Spleen (tissue), 11 donors: Measurements from ENCODE around the gene CSGALNACT2. TPM values are rescaled to one million over a fixed set of nuclear protein-coding genes. Genes with fewer than 3 reads are reported as not detected.
A peak's percentile ranks its signal among the peaks of the same experiment; 100 is the strongest.

ENCODE experiments used
- DNase-seq: peaks from one replicate; pipeline ENCODE4 v3.0.0-alpha.2; 2020
- H3K27ac ChIP-seq, 8 donors: fragments of 200-600 bp; sonication (generic) in 7 of 8; 1 replicate in 4 of 8; 2 replicates in 4 of 8; pipeline versions ENCODE4 v1.5.0 to v1.8.0; 2016 to 2021; ENCODE audit warnings: inconsistent platforms in 4 of 8, mild to moderate bottlenecking in 4 of 8, moderate library complexity in 1 of 8
- H3K27me3 ChIP-seq, 7 donors: fragments of 200-600 bp; sonication (generic) in 6 of 7; replicated peaks in 1 of 7; 1 replicate in 4 of 7; 2 replicates in 3 of 7; pipeline versions ENCODE4 v1.5.0 to v1.8.0; 2016 to 2021; ENCODE audit warnings: inconsistent platforms in 3 of 7, mild to moderate bottlenecking in 1 of 7
- H3K36me3 ChIP-seq, 6 donors: fragments of 200-600 bp; sonication (generic) in 5 of 6; 1 replicate in 4 of 6; 2 replicates in 2 of 6; pipeline versions ENCODE4 v1.5.0 to v1.8.0; 2016 to 2021; ENCODE audit warnings: inconsistent platforms in 2 of 6
- H3K4me1 ChIP-seq, 6 donors: fragments of 200-600 bp; sonication (generic) in 5 of 6; 1 replicate in 3 of 6; 2 replicates in 3 of 6; pipeline versions ENCODE4 v1.5.0 to v1.8.0; 2016 to 2021; ENCODE audit warnings: inconsistent platforms in 3 of 6
- H3K4me3 ChIP-seq, 8 donors: fragments of 200-600 bp; sonication (generic) in 7 of 8; 1 replicate in 4 of 8; 2 replicates in 4 of 8; pipeline versions ENCODE4 v1.5.0 to v1.8.0; 2016 to 2021; ENCODE audit warnings: inconsistent platforms in 4 of 8, mild to moderate bottlenecking in 4 of 8, moderate library complexity in 2 of 8
- H3K9me3 ChIP-seq, 8 donors: fragments of 200-600 bp; sonication (generic) in 7 of 8; 1 replicate in 4 of 8; 2 replicates in 4 of 8; pipeline versions ENCODE4 v1.5.0 to v1.8.0; 2016 to 2021; ENCODE audit warnings: inconsistent platforms in 4 of 8
- CTCF ChIP-seq, 11 experiments: fragments of 200-600 bp in 7 of 11; fragments of 450-650 bp in 4 of 11; sonication (generic) in 4 of 11; IDR thresholded peaks in 8 of 11; conservative IDR thresholded peaks in 3 of 11; 1 replicate in 7 of 11; 2 replicates in 4 of 11; pipeline versions ENCODE4 v1.4.0 to v1.8.0; 2016 to 2021; ENCODE audit warnings: antibody characterized with exemption in 11 of 11, inconsistent platforms in 4 of 11, mild to moderate bottlenecking in 1 of 11
- POLR2A ChIP-seq, 3 donors: fragments of 450-650 bp; IDR thresholded peaks; one replicate each; pipeline ENCODE4 v1.5.1; 2017; ENCODE audit warnings: antibody characterized with exemption in 3 of 3, mild to moderate bottlenecking in 1 of 3
- POLR2AphosphoS5 ChIP-seq, 3 donors: sonication (generic); formaldehyde crosslinking; IDR thresholded peaks; one replicate each; pipeline ENCODE4 v1.5.1; 2017; ENCODE audit warnings: antibody characterized with exemption in 3 of 3
- WGBS, 5 donors: extraction: QIAGEN DNeasy Blood & Tissue Kit in 3 of 5; methylation state at CpG; one replicate each; pipeline versions ENCODE4 v1.1.5 to v1.1.7; 2013 to 2018; 5-methylcytosine and 5-hydroxymethylcytosine counted together
- intact Hi-C: fragments of 100-400 bp; cut with DNase I; formaldehyde crosslinking; loops from one replicate; pipeline ENCODE4 v1.15.0; 2023; ENCODE audit warnings: low total_unique reads
- polyA plus RNA-seq, 3 donors: library from polyadenylated mRNA; stranded (reverse); fragments of 200-250 nt; gene quantifications; one replicate each; pipeline ENCODE4 v1.2.1, GENCODE V29; 2013
- total RNA-seq, 7 donors: library from RNA; depleted of rRNA in 3 of 7; stranded (reverse); fragments of >200 nt in 3 of 7; fragmentation: NEBNext Ultra II Directional in 4 of 7; extraction: Animal tissue kit (Norgen Biotek cat#: 25700) in 4 of 7; gene quantifications; one replicate each; pipeline versions ENCODE4 v1.1.0 to v1.2.1, GENCODE V29; 2016 to 2021
- donor health status: healthy with polysubstance abuse.
- donor health status: DM: no; HTN: no; CAD: no; lungs with moderate emphysema.
- donor health status: DM: no; HTN: no; CAD: no.
- donor health status: Bipolar disorder and iron deficiency.
- donor health status: healthy.
- donor health status: DM: no; HTN: no; CAD: no.
- donor health status: DM: yes; HTN: yes; CAD: no.

CSGALNACT2 gene
- total and polyA plus RNA-seq, 10 donors: 8.1 to 77.1 (median 34.2) TPM

DNA sequence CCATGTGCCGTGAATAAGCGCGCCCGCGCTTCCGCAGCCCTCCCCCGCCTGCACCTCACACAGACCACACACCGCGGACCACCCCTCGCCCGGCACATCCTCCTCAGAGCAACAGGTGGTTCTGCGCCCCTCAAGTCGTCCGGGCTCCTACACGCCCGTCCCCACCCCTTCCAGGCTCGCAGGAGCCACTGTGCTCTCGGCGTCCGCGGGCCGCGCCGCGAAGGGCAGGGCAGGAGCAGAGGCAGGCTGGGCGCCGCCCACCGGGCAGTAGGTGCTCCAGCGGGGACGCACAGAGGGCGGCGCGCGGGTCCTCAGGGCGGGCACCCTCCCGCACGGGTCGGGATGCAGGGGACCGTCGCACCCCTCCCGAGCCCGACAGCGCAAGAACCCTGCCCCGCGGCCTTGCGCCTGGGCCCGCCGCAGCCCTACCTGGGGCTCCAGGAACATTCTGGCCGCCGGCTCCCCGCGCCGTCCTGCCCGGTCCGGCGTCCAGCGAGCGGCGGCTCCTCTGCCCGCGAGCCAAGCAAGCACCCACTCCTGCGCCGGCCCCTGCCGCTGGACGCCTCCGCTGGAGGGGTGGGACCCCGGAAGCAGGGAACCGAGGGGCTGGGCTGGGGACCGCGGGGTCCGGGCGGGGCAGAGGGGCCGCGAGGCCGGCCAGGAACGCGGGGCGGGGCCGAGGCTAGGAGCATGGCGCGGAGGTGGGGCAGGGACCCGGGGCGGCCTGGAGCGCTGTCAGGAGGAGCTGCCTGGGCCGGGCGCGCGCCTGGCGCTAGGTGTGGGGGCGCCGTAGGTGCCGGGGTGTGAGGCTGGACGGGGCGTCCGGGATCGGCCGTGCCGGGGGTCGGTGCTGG is 91.2 kb downstream of the CSGALNACT2 start:
- TF ChIP-seq POLR2A (IDR thresholded peaks at IDR 0.05) (no peak), CTCF (IDR thresholded peaks at IDR 0.05 in 8 of 11, conservative IDR thresholded peaks at IDR 0.05 in 3 of 11) (peak in 1 of 11 experiments; percentile 9), POLR2AphosphoS5 (IDR thresholded peaks at IDR 0.05) (peak in 2 of 3 donors; percentile 61 to 67)

GRCh38 chr10:43230101-43230908 is 92.1 kb downstream of the CSGALNACT2 start:
- 18 to 49% (median 37%) methylated on average over 24 to 35 of the region's 35 CpGs for WGBS, 5 donors
- DNase-seq: peak; percentile 73
- no peak for TF ChIP-seq CTCF (IDR thresholded peaks at IDR 0.05 in 8 of 11, conservative IDR thresholded peaks at IDR 0.05 in 3 of 11)
- TF ChIP-seq POLR2A (IDR thresholded peaks at IDR 0.05): no peak
- TF ChIP-seq POLR2AphosphoS5 (IDR thresholded peaks at IDR 0.05): no peak
- Histone ChIP-seq H3K4me1 (peaks cover 3 to 60% (median 40%) of the 10 kb centered on the region in 6 donors), H3K9me3 (no peaks in the 10 kb centered on the region), H3K27ac (peak overlapping the region in 5 of 8 donors; percentile 69 to 88 (median 77)), H3K4me3 (peak overlapping the region in 7 of 8 donors; percentile 37 to 78 (median 54)), H3K36me3 (no peaks in the 10 kb centered on the region), H3K27me3 (peaks cover 3 to 50% (median 25%) of the 10 kb centered on the region in 7 donors)
- intact Hi-C loops: no loop called here

More for the DNA sequence above, 91.2 kb downstream of the CSGALNACT2 start:
- Histone ChIP-seq H3K27me3 (peaks cover 3 to 50% (median 25%) of the 10 kb centered on the region in 7 donors), H3K9me3 (no peaks in the 10 kb centered on the region), H3K4me1 (peaks cover 3 to 60% (median 40%) of the 10 kb centered on the region in 6 donors), H3K27ac (peak overlapping the region in 5 of 8 donors; percentile 69 to 88 (median 77)), H3K36me3 (no peaks in the 10 kb centered on the region), H3K4me3 (peak overlapping the region; percentile 20 to 78 (median 52))
- peak; percentile 88 for DNase-seq
- intact Hi-C loops: no loop called here
- 1 to 2% (median 1%) methylated on average over 34 to 99 of the region's 99 CpGs for WGBS, 5 donors

DNA sequence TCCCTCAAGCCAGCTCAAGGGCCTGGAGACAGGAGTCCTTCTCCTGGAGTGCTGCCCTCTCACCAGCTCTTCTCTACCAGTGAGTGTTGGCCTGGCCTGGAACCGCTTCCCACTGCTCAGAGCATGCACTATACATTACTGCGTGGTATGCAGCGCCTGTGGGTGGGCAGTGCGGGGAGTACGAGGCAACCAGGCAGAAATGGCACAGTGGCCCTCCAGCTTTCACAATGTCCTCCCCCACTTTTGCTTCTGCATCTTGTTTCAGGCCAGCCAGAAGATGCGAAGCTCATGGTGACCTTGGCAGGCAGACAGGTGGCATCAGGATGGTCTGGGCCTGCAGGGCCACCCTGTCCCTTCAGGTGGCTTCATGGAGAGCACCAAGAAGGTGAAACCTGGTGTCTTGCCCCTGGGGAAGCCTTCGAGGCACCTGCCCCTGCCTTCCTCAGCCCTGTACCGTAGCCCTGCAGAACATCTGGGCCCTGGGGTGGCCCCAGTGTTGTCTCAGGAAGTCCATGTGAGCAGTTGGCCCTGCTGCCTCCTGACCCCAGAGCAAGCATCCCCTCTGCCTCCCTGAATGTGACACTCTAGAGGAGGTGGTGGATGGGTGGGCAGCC is 92.8 kb downstream of the CSGALNACT2 start:
- H3K4me3 ChIP-seq: peak overlapping the region in 1 of 8 donors; percentile 78
- intact Hi-C loops: no loop called here
- TF ChIP-seq POLR2A (IDR thresholded peaks at IDR 0.05) (no peak), CTCF (IDR thresholded peaks at IDR 0.05 in 8 of 11, conservative IDR thresholded peaks at IDR 0.05 in 3 of 11) (no peak), POLR2AphosphoS5 (IDR thresholded peaks at IDR 0.05) (no peak)
- H3K27ac ChIP-seq: peak overlapping the region in 4 of 8 donors; percentile 69 to 88 (median 80)
- peak; percentile 68 for DNase-seq
- H3K27me3 ChIP-seq: peaks cover 3 to 50% (median 25%) of the 10 kb centered on the region in 7 donors
- H3K36me3 ChIP-seq: no peaks in the 10 kb centered on the region
- WGBS, 5 donors: 74 to 88% (median 77%) methylated on average over 6 to 8 of the region's 8 CpGs
- H3K4me1 ChIP-seq: peaks cover 3 to 56% (median 38%) of the 10 kb centered on the region in 6 donors
- H3K9me3 ChIP-seq: no peaks in the 10 kb centered on the region
